K562 (cell line): ENCODE measurements around the gene LRMDA. TPM values are rescaled to one million over a fixed set of nuclear protein-coding genes. Genes with fewer than 3 reads are reported as not detected.

ENCODE experiments used
- ASH1L ChIP-seq: fragments of 450-650 bp; IDR thresholded peaks from 2 replicates; pipeline ENCODE4 v1.6.1; 2018; ENCODE audit warnings: borderline replicate concordance, mild to moderate bottlenecking, low read depth; ENCODE audit not compliant: partially characterized antibody
- HDAC3 ChIP-seq: fragments of 450-650 bp; IDR thresholded peaks from 2 replicates; pipeline ENCODE4 v1.6.1; 2018; ENCODE audit warnings: borderline replicate concordance, mild to moderate bottlenecking, moderate library complexity; ENCODE audit not compliant: partially characterized antibody
- JUNB ChIP-seq: fragments of 450-650 bp; formaldehyde crosslinking; conservative IDR thresholded peaks from 2 replicates; pipeline ENCODE4 v1.4.0; 2020; ENCODE audit warnings: mild to moderate bottlenecking
- KLF1 ChIP-seq: fragments of 450-650 bp; IDR thresholded peaks from 2 replicates; pipeline ENCODE4 v1.6.1; 2016; ENCODE audit warnings: missing genetic modification characterization, missing compliant biosample characterization
- KLF10 ChIP-seq: fragments of 250-450 bp; sonication (Bioruptor Pico); IDR thresholded peaks from 2 replicates; pipeline ENCODE4 v1.6.1; 2021; ENCODE audit warnings: matching md5 sums
- LEF1 ChIP-seq: fragments of 450-650 bp; IDR thresholded peaks from 2 replicates; pipeline ENCODE4 v1.6.1; 2016; ENCODE audit warnings: mild to moderate bottlenecking
- OTX1 ChIP-seq: fragments of 450-650 bp; formaldehyde crosslinking; IDR thresholded peaks from 2 replicates; pipeline ENCODE4 v1.4.0; 2022; ENCODE audit warnings: mild to moderate bottlenecking
- PTBP1 ChIP-seq: fragments of 200-400 bp; formaldehyde crosslinking; IDR thresholded peaks from 2 replicates; pipeline ENCODE4 v1.6.1; 2017; ENCODE audit warnings: low read depth, low read length
- REST ChIP-seq, 2 experiments: fragments of 450-650 bp; formaldehyde crosslinking in 1 of 2; IDR thresholded peaks; 2 replicates each; pipeline versions ENCODE4 v1.4.0 to v1.6.1; 2014 to 2020; ENCODE audit warnings: mild to moderate bottlenecking in 2 of 2, borderline replicate concordance in 1 of 2, low read depth in 1 of 2
- SAFB ChIP-seq: fragments of 200-400 bp; formaldehyde crosslinking; IDR thresholded peaks from 2 replicates; pipeline ENCODE4 v1.6.1; 2017; ENCODE audit warnings: low read depth, low read length, borderline replicate concordance
- SIN3B ChIP-seq: fragments of 450-650 bp; IDR thresholded peaks from 2 replicates; pipeline ENCODE4 v1.6.1; 2017; ENCODE audit warnings: low read depth, mild to moderate bottlenecking, moderate library complexity
- THAP12 ChIP-seq: fragments of 250-450 bp; sonication (Bioruptor Pico); IDR thresholded peaks from 2 replicates; pipeline ENCODE4 v1.9.0; 2021; ENCODE audit warnings: mild to moderate bottlenecking, inconsistent platforms
- THAP7 ChIP-seq: fragments of 250-450 bp; sonication (Bioruptor Pico); IDR thresholded peaks from 2 replicates; pipeline ENCODE4 v1.5.0; 2021
- USF2 ChIP-seq: sonication (generic); formaldehyde crosslinking; IDR thresholded peaks from 2 replicates; pipeline ENCODE4 v1.5.0; 2020; ENCODE audit warnings: missing genetic modification reagents
- ZBTB17 ChIP-seq: fragments of 450-650 bp; formaldehyde crosslinking; IDR thresholded peaks from 2 replicates; pipeline ENCODE4 v1.4.0; 2020; ENCODE audit warnings: mild to moderate bottlenecking
- ZEB2 ChIP-seq: fragments of 450-650 bp; IDR thresholded peaks from 2 replicates; pipeline ENCODE4 v1.6.1; 2016
- ZFPM2 ChIP-seq: fragments of 250-450 bp; sonication (Bioruptor Pico); IDR thresholded peaks from 2 replicates; pipeline ENCODE4 v1.5.1; 2022; ENCODE audit warnings: mild to moderate bottlenecking
- ZNF507 ChIP-seq: conservative IDR thresholded peaks from 2 replicates; pipeline ENCODE4 v1.6.1; 2017; ENCODE audit warnings: missing genetic modification characterization, missing compliant biosample characterization
- polyA plus RNA-seq, 8 experiments: library from polyadenylated mRNA; depleted of rRNA in 4 of 8; stranded (reverse) in 5 of 8; unstranded in 3 of 8; fragments of >200 nt; fragmentation: Nextera tagmentation in 2 of 8; fragmentation: Illumina TruSeq in 1 of 8; extraction: Ambion mirVana in 2 of 8; extraction: Trizol in 1 of 8; gene quantifications; 2 replicates each; pipeline versions ENCODE4 v1.2.1 to v1.2.3, GENCODE V29; 2011 to 2014; ENCODE audit warnings: inconsistent platforms in 1 of 8, missing spikeins in 1 of 8
- total RNA-seq, 7 experiments: library from RNA; depleted of rRNA in 6 of 7; stranded (reverse); fragments of >200 nt in 6 of 7; fragmentation: Illumina TruSeq in 2 of 7; extraction: Trizol in 2 of 7; gene quantifications; 2 replicates each; pipeline versions ENCODE4 v1.2.1 to v1.2.3, GENCODE V29; 2011 to 2021; ENCODE audit warnings: low replicate concordance in 1 of 7

LRMDA gene
- total and polyA plus RNA-seq, 9 of the 15 experiments (the other 6 are each of a cell fraction or from before 2014, with no cell fraction given) = 0.25 TPM; not detected in 8

GRCh38 chr10:76068856-76069255, 637.4 kb downstream of the LRMDA start (continued):
- TF ChIP-seq REST (IDR thresholded peaks at IDR 0.05; ENCODE audit: borderline replicate concordance) (no peak), REST (CRISPR knock-in tag; IDR thresholded peaks at IDR 0.05; ENCODE audit: low read depth) (no peak), ZFPM2 (CRISPR knock-in tag) (no peak), ZNF507 (tag) (no peak), JUNB (CRISPR knock-in tag) (no peak), THAP7 (CRISPR knock-in tag) (no peak), ASH1L (no peak), PTBP1 (no peak), SIN3B (no peak), ZBTB17 (no peak), ZEB2 (no peak), THAP12 (no peak), HDAC3 (no peak), USF2 (CRISPR knock-in tag) (no peak), KLF10 (CRISPR knock-in tag) (no peak), KLF1 (tag) (no peak), OTX1 (CRISPR knock-in tag) (no peak), LEF1 (no peak), SAFB (no peak)
